K562 (cell line): ENCODE results near the gene SLC30A1.

ENCODE experiments used
- ADNP ChIP-seq: fragments of 200-800 bp; sonication (Bioruptor generic); IDR thresholded peaks from 2 replicates; pipeline ENCODE4 v1.6.1; 2016; ENCODE audit warnings: missing genetic modification characterization, missing compliant biosample characterization
- ATF7 ChIP-seq: fragments of 450-650 bp; IDR thresholded peaks from 2 replicates; pipeline ENCODE4 v1.7.1; 2014; ENCODE audit warnings: mild to moderate bottlenecking, moderate library complexity
- HNRNPL ChIP-seq: fragments of 200-400 bp; formaldehyde crosslinking; IDR thresholded peaks from 2 replicates; pipeline ENCODE4 v1.6.1; 2017; ENCODE audit warnings: low read depth, mild to moderate bottlenecking, low read length
- KAT7 ChIP-seq: sonication (generic); formaldehyde crosslinking; IDR thresholded peaks from 2 replicates; pipeline ENCODE4 v1.8.0; 2022; ENCODE audit warnings: missing genetic modification reagents, mild to moderate bottlenecking, borderline replicate concordance
- MLX ChIP-seq, 2 experiments: fragments of 450-650 bp in 1 of 2; sonication (generic) in 1 of 2; formaldehyde crosslinking; conservative IDR thresholded peaks; 2 replicates each; pipeline versions ENCODE4 v1.4.0 to v1.8.1; 2020 to 2022; ENCODE audit warnings: mild to moderate bottlenecking in 1 of 2, missing genetic modification reagents in 1 of 2
- NFIC ChIP-seq: fragments of 450-650 bp; IDR thresholded peaks from 2 replicates; pipeline ENCODE4 v1.6.1; 2017; ENCODE audit warnings: mild to moderate bottlenecking, inconsistent platforms
- PHF8 ChIP-seq: fragments of 200-600 bp; sonication (generic); IDR thresholded peaks from 2 replicates; pipeline ENCODE4 v1.6.1; 2012; ENCODE audit warnings: mixed run types, mild to moderate bottlenecking, inconsistent platforms, low read length, moderate library complexity, borderline replicate concordance
- POLR2A ChIP-seq: fragments of 450-650 bp; conservative IDR thresholded peaks from 2 replicates; pipeline ENCODE4 v1.6.1; 2016
- SMARCC2 ChIP-seq: fragments of 450-650 bp; IDR thresholded peaks from 2 replicates; pipeline ENCODE4 v1.6.1; 2017; ENCODE audit warnings: antibody characterized with exemption, moderate library complexity, mild to moderate bottlenecking, low read depth
- VEZF1 ChIP-seq: fragments of 200-800 bp; sonication (Bioruptor generic); IDR thresholded peaks from 2 replicates; pipeline ENCODE4 v1.6.1; 2017; ENCODE audit warnings: missing genetic modification characterization, missing compliant biosample characterization
- ZNF239 ChIP-seq: fragments of 250-450 bp; sonication (Bioruptor Pico); IDR thresholded peaks from 2 replicates; pipeline ENCODE4 v1.4.0; 2020; ENCODE audit warnings: mild to moderate bottlenecking
- TF ChIP-seq, protein P1 (sequence below), 3 experiments: IDR thresholded peaks in 2 of 3; conservative IDR thresholded peaks in 1 of 3; 2 replicates each; pipeline ENCODE4 v1.5.1; 2011 to 2012; ENCODE audit warnings: low read length in 3 of 3, mild to moderate bottlenecking in 3 of 3, control low read depth in 2 of 3, improper control_type of control experiment in 1 of 3, inconsistent platforms in 1 of 3, low read depth in 1 of 3, mixed read lengths in 1 of 3, moderate library complexity in 1 of 3; ENCODE audit not compliant: insufficient read depth in 2 of 3
- TF ChIP-seq, protein P2 (sequence below): fragments of 250-450 bp; sonication (Bioruptor Pico); IDR thresholded peaks from 2 replicates; pipeline ENCODE4 v1.5.0; 2021
- TF ChIP-seq, protein P3 (sequence below): sonication (generic); formaldehyde crosslinking; IDR thresholded peaks from 2 replicates; pipeline ENCODE4 v1.8.1; 2023; ENCODE audit warnings: mild to moderate bottlenecking, missing genetic modification reagents

- TF ChIP-seq VEZF1 (CRISPR knock-in tag) (no peak), ATF7 (no peak), SMARCC2 (no peak), NFIC (no peak), HNRNPL (no peak), PHF8 (no peak), ZNF239 (no peak), POLR2A (no peak), ADNP (no peak), MLX (CRISPR knock-in tag; conservative IDR thresholded peaks at IDR 0.05) (no peak), KAT7 (no peak)
- TF ChIP-seq, protein P1, sequence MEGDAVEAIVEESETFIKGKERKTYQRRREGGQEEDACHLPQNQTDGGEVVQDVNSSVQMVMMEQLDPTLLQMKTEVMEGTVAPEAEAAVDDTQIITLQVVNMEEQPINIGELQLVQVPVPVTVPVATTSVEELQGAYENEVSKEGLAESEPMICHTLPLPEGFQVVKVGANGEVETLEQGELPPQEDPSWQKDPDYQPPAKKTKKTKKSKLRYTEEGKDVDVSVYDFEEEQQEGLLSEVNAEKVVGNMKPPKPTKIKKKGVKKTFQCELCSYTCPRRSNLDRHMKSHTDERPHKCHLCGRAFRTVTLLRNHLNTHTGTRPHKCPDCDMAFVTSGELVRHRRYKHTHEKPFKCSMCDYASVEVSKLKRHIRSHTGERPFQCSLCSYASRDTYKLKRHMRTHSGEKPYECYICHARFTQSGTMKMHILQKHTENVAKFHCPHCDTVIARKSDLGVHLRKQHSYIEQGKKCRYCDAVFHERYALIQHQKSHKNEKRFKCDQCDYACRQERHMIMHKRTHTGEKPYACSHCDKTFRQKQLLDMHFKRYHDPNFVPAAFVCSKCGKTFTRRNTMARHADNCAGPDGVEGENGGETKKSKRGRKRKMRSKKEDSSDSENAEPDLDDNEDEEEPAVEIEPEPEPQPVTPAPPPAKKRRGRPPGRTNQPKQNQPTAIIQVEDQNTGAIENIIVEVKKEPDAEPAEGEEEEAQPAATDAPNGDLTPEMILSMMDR (IDR thresholded peaks at IDR 0.05 in 2 of 3, conservative IDR thresholded peaks at IDR 0.05 in 1 of 3; ENCODE audit: insufficient read depth in 2 of 3, low read depth in 1 of 3, low read length in 3 of 3): no peak
- TF ChIP-seq, protein P2, sequence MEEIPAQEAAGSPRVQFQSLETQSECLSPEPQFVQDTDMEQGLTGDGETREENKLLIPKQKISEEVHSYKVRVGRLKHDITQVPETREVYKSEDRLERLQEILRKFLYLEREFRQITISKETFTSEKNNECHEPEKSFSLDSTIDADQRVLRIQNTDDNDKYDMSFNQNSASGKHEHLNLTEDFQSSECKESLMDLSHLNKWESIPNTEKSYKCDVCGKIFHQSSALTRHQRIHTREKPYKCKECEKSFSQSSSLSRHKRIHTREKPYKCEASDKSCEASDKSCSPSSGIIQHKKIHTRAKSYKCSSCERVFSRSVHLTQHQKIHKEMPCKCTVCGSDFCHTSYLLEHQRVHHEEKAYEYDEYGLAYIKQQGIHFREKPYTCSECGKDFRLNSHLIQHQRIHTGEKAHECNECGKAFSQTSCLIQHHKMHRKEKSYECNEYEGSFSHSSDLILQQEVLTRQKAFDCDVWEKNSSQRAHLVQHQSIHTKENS (CRISPR knock-in tag): no peak
- TF ChIP-seq, protein P3, sequence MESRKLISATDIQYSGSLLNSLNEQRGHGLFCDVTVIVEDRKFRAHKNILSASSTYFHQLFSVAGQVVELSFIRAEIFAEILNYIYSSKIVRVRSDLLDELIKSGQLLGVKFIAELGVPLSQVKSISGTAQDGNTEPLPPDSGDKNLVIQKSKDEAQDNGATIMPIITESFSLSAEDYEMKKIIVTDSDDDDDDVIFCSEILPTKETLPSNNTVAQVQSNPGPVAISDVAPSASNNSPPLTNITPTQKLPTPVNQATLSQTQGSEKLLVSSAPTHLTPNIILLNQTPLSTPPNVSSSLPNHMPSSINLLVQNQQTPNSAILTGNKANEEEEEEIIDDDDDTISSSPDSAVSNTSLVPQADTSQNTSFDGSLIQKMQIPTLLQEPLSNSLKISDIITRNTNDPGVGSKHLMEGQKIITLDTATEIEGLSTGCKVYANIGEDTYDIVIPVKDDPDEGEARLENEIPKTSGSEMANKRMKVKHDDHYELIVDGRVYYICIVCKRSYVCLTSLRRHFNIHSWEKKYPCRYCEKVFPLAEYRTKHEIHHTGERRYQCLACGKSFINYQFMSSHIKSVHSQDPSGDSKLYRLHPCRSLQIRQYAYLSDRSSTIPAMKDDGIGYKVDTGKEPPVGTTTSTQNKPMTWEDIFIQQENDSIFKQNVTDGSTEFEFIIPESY (CRISPR knock-in tag): no peak
These were observed 47.5 kb downstream of the SLC30A1 start for GRCh38 chr1:211531194-211532087.
